ENCODE measurements around the gene LSM10.

Gene LSM10

GRCh38 chr1:36384542-36385409, 12.9 kb downstream of the LSM10 start:
- H3K4me3 ChIP-seq (ENCODE audit: low read length): peak overlapping the region; percentile 92
- DNase-seq (ENCODE audit: low read depth): peak; percentile 66
- TF ChIP-seq CTCF (IDR thresholded peaks at IDR 0.05; ENCODE audit: insufficient read depth, low read depth, low read length, missing control alignments): no peak

- TF ChIP-seq CTCF (IDR thresholded peaks at IDR 0.05; ENCODE audit: insufficient read depth, low read depth, low read length, missing control alignments): no peak
- no peak for DNase-seq (ENCODE audit: low read depth)
- no peak overlapping the region for H3K4me3 ChIP-seq (ENCODE audit: low read length)
Measured at GRCh38 chr1:36383240-36383639, 14.5 kb downstream of the LSM10 start.

GRCh38 chr1:36382669-36383068, 15.0 kb downstream of the LSM10 start:
- H3K4me3 ChIP-seq (ENCODE audit: low read length): no peak overlapping the region
- TF ChIP-seq CTCF (IDR thresholded peaks at IDR 0.05; ENCODE audit: insufficient read depth, low read depth, low read length, missing control alignments): no peak
- no peak for DNase-seq (ENCODE audit: low read depth)

- DNase-seq (ENCODE audit: low read depth): no peak
- no peak overlapping the region for H3K4me3 ChIP-seq (ENCODE audit: low read length)
- no peak for TF ChIP-seq CTCF (IDR thresholded peaks at IDR 0.05; ENCODE audit: insufficient read depth, low read depth, low read length, missing control alignments)
Measured at GRCh38 chr1:36382231-36382630, 15.5 kb downstream of the LSM10 start.

- no peak for TF ChIP-seq CTCF (IDR thresholded peaks at IDR 0.05; ENCODE audit: insufficient read depth, low read depth, low read length, missing control alignments)
- no peak for DNase-seq (ENCODE audit: low read depth)
- H3K4me3 ChIP-seq (ENCODE audit: low read length): no peak overlapping the region
Measured at GRCh38 chr1:36381405-36381804, 16.3 kb downstream of the LSM10 start.

- no peak overlapping the region for H3K4me3 ChIP-seq (ENCODE audit: low read length)
- no peak for DNase-seq (ENCODE audit: low read depth)
- TF ChIP-seq CTCF (IDR thresholded peaks at IDR 0.05; ENCODE audit: insufficient read depth, low read depth, low read length, missing control alignments): no peak
Measured at GRCh38 chr1:36380782-36381181, 16.9 kb downstream of the LSM10 start.

GRCh38 chr1:36380143-36380619, 17.5 kb downstream of the LSM10 start:
- no peak for TF ChIP-seq CTCF (IDR thresholded peaks at IDR 0.05; ENCODE audit: insufficient read depth, low read depth, low read length, missing control alignments)
- no peak for DNase-seq (ENCODE audit: low read depth)
- no peak overlapping the region for H3K4me3 ChIP-seq (ENCODE audit: low read length)
